Astrocyte (in vitro differentiated cells and primary cell): ENCODE results near the gene ZNF212. TPM values are rescaled to one million over a fixed set of nuclear protein-coding genes. Genes with fewer than 3 reads are reported as not detected.
"Not testable (repeated sequence)": the region's sequence is repeated elsewhere in the genome, so short reads cannot be mapped to it uniquely, and the experiment has no call there.

Experiments
- DNase-seq: peaks from one replicate; pipeline ENCODE4 v3.0.0-alpha.2; 2010; ENCODE audit warnings: low read depth
- FAIRE-seq: peaks from 2 replicates; lab custom pipeline; 2011; peaks lifted over from hg19 to GRCh38; lab: Jason Lieb, UNC
- H2AFZ ChIP-seq: 2 replicates; pipeline ENCODE4 v1.6.0; 2012; ENCODE audit warnings: low read depth, low read length, inconsistent platforms
- H3K27ac ChIP-seq: 2 replicates; pipeline ENCODE4 v1.5.1; 2011; ENCODE audit warnings: low read depth, low read length, inconsistent platforms
- H3K27me3 ChIP-seq: 2 replicates; pipeline ENCODE4 v1.6.0; 2011; ENCODE audit warnings: low read length, inconsistent platforms; ENCODE audit not compliant: insufficient read depth
- H3K36me3 ChIP-seq: 2 replicates; pipeline ENCODE4 v1.5.1; 2011; ENCODE audit warnings: low read length, inconsistent platforms; ENCODE audit not compliant: insufficient read depth
- H3K4me1 ChIP-seq: 2 replicates; pipeline ENCODE4 v1.5.1; 2011; ENCODE audit warnings: low read length, inconsistent platforms; ENCODE audit not compliant: insufficient read depth
- H3K4me2 ChIP-seq: 2 replicates; pipeline ENCODE4 v1.6.0; 2012; ENCODE audit warnings: low read length, inconsistent platforms
- H3K4me3 ChIP-seq: 2 replicates; pipeline ENCODE4 v1.5.1; 2011; ENCODE audit warnings: low read depth, mild to moderate bottlenecking, low read length, inconsistent platforms; ENCODE audit not compliant: insufficient read depth
- H3K79me2 ChIP-seq: 2 replicates; pipeline ENCODE4 v1.6.0; 2012; ENCODE audit warnings: mild to moderate bottlenecking, low read length, inconsistent platforms; ENCODE audit not compliant: insufficient read depth
- H3K9ac ChIP-seq: 2 replicates; pipeline ENCODE4 v1.6.0; 2012; ENCODE audit warnings: mild to moderate bottlenecking, low read length, inconsistent platforms
- H3K9me3 ChIP-seq: 2 replicates; pipeline ENCODE4 v1.5.1; 2012; ENCODE audit warnings: low read depth, mild to moderate bottlenecking, low read length, inconsistent platforms; ENCODE audit not compliant: insufficient read depth
- H4K20me1 ChIP-seq: 2 replicates; pipeline ENCODE4 v1.6.0; 2012; ENCODE audit warnings: low read length, inconsistent platforms; ENCODE audit not compliant: insufficient read depth
- H3K27ac Mint-ChIP-seq: one replicate; pipeline ENCODE4 v1.8.0; 2021; ENCODE audit warnings: mild to moderate bottlenecking, mixed read lengths; ENCODE audit not compliant: unreplicated experiment
- H3K27me3 Mint-ChIP-seq: one replicate; pipeline ENCODE4 v1.8.0; 2021; ENCODE audit warnings: low read depth, mixed read lengths; ENCODE audit not compliant: unreplicated experiment
- H3K36me3 Mint-ChIP-seq: one replicate; pipeline ENCODE4 v1.8.0; 2021; ENCODE audit warnings: low read depth, mixed read lengths; ENCODE audit not compliant: unreplicated experiment
- H3K4me1 Mint-ChIP-seq: one replicate; pipeline ENCODE4 v1.8.0; 2021; ENCODE audit warnings: low read depth, mixed read lengths; ENCODE audit not compliant: unreplicated experiment
- H3K4me3 Mint-ChIP-seq: one replicate; pipeline ENCODE4 v1.8.0; 2021; ENCODE audit warnings: mild to moderate bottlenecking, moderate library complexity, mixed read lengths; ENCODE audit not compliant: unreplicated experiment
- H3K9me3 Mint-ChIP-seq: one replicate; pipeline ENCODE4 v1.8.0; 2021; ENCODE audit warnings: mild to moderate bottlenecking, mixed read lengths; ENCODE audit not compliant: unreplicated experiment
- EZH2 ChIP-seq: IDR thresholded peaks from 2 replicates; pipeline ENCODE4 v1.6.1; 2012; ENCODE audit warnings: mild to moderate bottlenecking, low read length, inconsistent platforms; ENCODE audit not compliant: insufficient read depth
- total RNA-seq: library from RNA; stranded (reverse); gene quantifications from 2 replicates; pipeline ENCODE4 v1.2.1, GENCODE V29; 2021
- TF ChIP-seq, protein P1 (sequence below): IDR thresholded peaks from 2 replicates; pipeline ENCODE4 v1.5.1; 2011; ENCODE audit warnings: low read depth, mild to moderate bottlenecking, inconsistent platforms, low read length, moderate library complexity; ENCODE audit not compliant: insufficient read depth

The ZNF212 gene
- total RNA-seq, 1 donor from 2014 or later = 8.2 TPM

DNA sequence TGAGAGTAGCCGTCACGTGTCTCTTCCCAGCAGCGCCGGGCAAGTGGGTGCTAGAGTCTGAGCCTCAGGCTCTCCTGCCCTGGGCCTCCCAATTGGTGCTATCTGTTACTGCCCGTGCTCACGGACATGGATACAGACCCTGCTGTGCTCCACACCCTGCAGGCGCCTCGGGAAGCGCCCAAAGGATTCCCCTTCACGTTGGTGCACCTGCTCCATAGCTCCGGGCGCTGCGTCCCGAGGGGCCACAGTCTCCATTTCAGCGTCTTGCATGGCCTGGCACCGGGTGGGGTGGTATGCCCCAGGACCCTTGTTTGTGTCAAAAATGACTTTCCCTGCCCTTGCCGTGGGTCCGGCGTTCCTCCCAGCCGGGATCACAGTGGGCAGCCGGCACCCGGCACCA is 13.8 kb upstream of the ZNF212 start:
- Histone ChIP-seq H3K27ac (no peak overlapping the region), H3K4me3 (no peak overlapping the region), H3K27me3 (no peaks in the 10 kb centered on the region), H3K9ac (no peak overlapping the region), H3K4me2 (no peak overlapping the region), H4K20me1 (peaks cover 9% of the 10 kb centered on the region), H3K79me2 (peaks cover 2% of the 10 kb centered on the region), H3K4me1 (no peaks in the 10 kb centered on the region), H3K9me3 (no peaks in the 10 kb centered on the region), H3K36me3 (peaks cover 3% of the 10 kb centered on the region), H2AFZ (no peak overlapping the region)
- no peak overlapping the region for H3K4me3 Mint-ChIP-seq
- H3K27ac Mint-ChIP-seq = no peak overlapping the region
- H3K36me3 Mint-ChIP-seq = peaks cover 11% of the 10 kb centered on the region
- no peak for TF ChIP-seq EZH2
- TF ChIP-seq, protein P1, sequence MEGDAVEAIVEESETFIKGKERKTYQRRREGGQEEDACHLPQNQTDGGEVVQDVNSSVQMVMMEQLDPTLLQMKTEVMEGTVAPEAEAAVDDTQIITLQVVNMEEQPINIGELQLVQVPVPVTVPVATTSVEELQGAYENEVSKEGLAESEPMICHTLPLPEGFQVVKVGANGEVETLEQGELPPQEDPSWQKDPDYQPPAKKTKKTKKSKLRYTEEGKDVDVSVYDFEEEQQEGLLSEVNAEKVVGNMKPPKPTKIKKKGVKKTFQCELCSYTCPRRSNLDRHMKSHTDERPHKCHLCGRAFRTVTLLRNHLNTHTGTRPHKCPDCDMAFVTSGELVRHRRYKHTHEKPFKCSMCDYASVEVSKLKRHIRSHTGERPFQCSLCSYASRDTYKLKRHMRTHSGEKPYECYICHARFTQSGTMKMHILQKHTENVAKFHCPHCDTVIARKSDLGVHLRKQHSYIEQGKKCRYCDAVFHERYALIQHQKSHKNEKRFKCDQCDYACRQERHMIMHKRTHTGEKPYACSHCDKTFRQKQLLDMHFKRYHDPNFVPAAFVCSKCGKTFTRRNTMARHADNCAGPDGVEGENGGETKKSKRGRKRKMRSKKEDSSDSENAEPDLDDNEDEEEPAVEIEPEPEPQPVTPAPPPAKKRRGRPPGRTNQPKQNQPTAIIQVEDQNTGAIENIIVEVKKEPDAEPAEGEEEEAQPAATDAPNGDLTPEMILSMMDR = no peak
- H3K4me1 Mint-ChIP-seq = peaks cover 2% of the 10 kb centered on the region
- no peaks in the 10 kb centered on the region for H3K9me3 Mint-ChIP-seq
- no peak for FAIRE-seq
- H3K27me3 Mint-ChIP-seq = no peaks in the 10 kb centered on the region
- no peak for DNase-seq

DNA sequence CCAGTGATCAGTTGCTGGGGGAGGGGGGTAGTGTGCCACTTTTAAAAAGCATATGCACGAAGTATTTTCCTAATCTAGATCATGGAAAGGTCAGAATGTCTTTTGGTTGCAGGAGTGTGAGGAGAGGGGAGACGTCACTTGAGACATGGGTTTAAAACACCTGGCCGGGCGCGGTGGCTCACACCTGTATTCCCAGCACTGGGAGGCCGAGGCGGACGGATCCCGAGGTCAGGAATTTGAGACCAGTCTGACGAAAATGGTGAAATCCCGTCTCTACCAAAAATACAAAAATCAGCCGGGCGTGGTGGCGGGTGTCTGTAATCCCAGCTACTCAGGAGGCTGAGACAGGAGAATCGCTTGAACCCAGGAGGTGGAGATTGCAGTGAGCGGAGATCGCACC is 13.1 kb upstream of the ZNF212 start:
- H3K9ac ChIP-seq, H3K27ac Mint-ChIP-seq, H3K9me3 Mint-ChIP-seq, H3K27me3 ChIP-seq, DNase-seq, FAIRE-seq, H2AFZ ChIP-seq, H3K4me2 ChIP-seq, H4K20me1 ChIP-seq, H3K4me1 Mint-ChIP-seq, H3K4me1 ChIP-seq, H3K36me3 Mint-ChIP-seq, H3K4me3 ChIP-seq, H3K27ac ChIP-seq, H3K27me3 Mint-ChIP-seq, H3K79me2 ChIP-seq, H3K36me3 ChIP-seq, H3K9me3 ChIP-seq, H3K4me3 Mint-ChIP-seq: not testable (repeated sequence)

DNA sequence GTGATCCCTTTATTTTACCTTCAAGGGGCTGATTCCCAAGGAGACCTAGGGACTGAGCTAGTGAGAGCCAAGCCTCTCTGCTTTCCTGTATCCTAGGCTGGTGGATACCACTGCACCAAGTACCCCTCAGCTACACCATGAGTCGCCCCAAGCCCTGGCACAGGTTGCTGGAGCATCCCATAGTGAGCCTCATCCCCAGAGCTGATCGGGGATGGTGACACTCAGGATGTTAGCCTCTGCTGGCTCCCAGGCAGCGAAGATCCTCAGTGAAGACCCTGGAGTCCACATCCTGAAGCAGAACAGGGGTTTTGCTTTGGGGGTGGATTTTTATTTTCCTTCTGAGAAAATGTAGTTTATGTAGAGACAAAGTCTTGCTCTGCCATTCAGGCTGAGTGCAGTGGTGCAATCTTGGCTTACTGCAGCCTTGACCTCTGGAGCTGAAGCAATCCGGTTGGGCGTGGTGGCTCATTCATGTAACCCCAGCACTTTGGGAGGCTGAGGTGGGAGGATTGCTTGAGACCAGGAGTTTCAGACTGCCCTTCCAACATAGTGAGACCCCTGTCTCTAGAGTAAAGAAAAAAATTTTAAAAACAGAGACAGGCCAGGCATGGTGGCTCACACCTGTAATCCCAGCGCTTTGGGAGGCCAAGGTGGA is 12.5 kb upstream of the ZNF212 start:
- H3K27ac Mint-ChIP-seq = no peak overlapping the region
- Histone ChIP-seq H4K20me1 (no peaks in the 10 kb centered on the region), H3K4me1 (no peaks in the 10 kb centered on the region), H3K79me2 (peaks cover 2% of the 10 kb centered on the region), H2AFZ (no peak overlapping the region), H3K4me3 (no peak overlapping the region), H3K9me3 (no peaks in the 10 kb centered on the region), H3K9ac (no peak overlapping the region), H3K27me3 (no peaks in the 10 kb centered on the region), H3K4me2 (no peak overlapping the region), H3K36me3 (peaks cover 3% of the 10 kb centered on the region), H3K27ac (no peak overlapping the region)
- no peaks in the 10 kb centered on the region for H3K4me1 Mint-ChIP-seq
- H3K36me3 Mint-ChIP-seq = peaks cover 2% of the 10 kb centered on the region
- DNase-seq (no peak), FAIRE-seq (no peak)
- H3K27me3 Mint-ChIP-seq = no peaks in the 10 kb centered on the region
- TF ChIP-seq, protein P1 = no peak
- no peak for TF ChIP-seq EZH2
- H3K9me3 Mint-ChIP-seq = no peaks in the 10 kb centered on the region
- H3K4me3 Mint-ChIP-seq = no peak overlapping the region
